H1 (cell line): ENCODE measurements around the gene LIPI. TPM values are rescaled to one million over a fixed set of nuclear protein-coding genes. Genes with fewer than 3 reads are reported as not detected.

Experiments used
- CTCF ChIA-PET: fragments of 300-600 bp; sonication (Branson Sonifier 250); formaldehyde crosslinking; loops from one replicate; lab custom pipeline; 2021; ENCODE audit not compliant: partially characterized antibody; lab: Charles Lee
- POLR2A ChIA-PET: fragments of 300-600 bp; sonication (Branson Sonifier 250); formaldehyde crosslinking; loops from one replicate; lab custom pipeline; 2021; ENCODE audit warnings: inconsistent platforms; ENCODE audit not compliant: partially characterized antibody; lab: Charles Lee
- DNase-seq, 2 experiments: peaks; one replicate each; pipeline versions ENCODE4 v3.0.0 to v3.0.0-alpha.2; 2010 to 2022; ENCODE audit warnings: low spot score in 2 of 2, low read depth in 1 of 2, mixed read lengths in 1 of 2
- FAIRE-seq: peaks from 2 replicates; lab custom pipeline; 2011; peaks lifted over from hg19 to GRCh38; lab: Jason Lieb, UNC
- H2AFZ ChIP-seq: 2 replicates; pipeline ENCODE4 v1.8.1; 2012; ENCODE audit warnings: low read length, inconsistent platforms
- H2AK5ac ChIP-seq: 2 replicates; pipeline ENCODE4 v1.6.1; 2013; ENCODE audit warnings: low read depth, low read length
- H2BK120ac ChIP-seq: replicated peaks from 2 replicates; pipeline ENCODE3; 2013; ENCODE audit warnings: low read depth, low read length, inconsistent platforms
- H2BK12ac ChIP-seq: 2 replicates; pipeline ENCODE4 v1.6.1; 2013; ENCODE audit warnings: low read depth, low read length
- H2BK15ac ChIP-seq: 2 replicates; pipeline ENCODE4 v1.6.1; 2013; ENCODE audit warnings: low read length
- H2BK20ac ChIP-seq: 2 replicates; pipeline ENCODE4 v1.6.1; 2013; ENCODE audit warnings: low read length
- H2BK5ac ChIP-seq: 2 replicates; pipeline ENCODE4 v1.6.1; 2013; ENCODE audit warnings: low read depth, low read length
- H3K14ac ChIP-seq: 2 replicates; pipeline ENCODE4 v1.6.1; 2013; ENCODE audit warnings: inconsistent platforms; ENCODE audit not compliant: insufficient read length
- H3K18ac ChIP-seq: 2 replicates; pipeline ENCODE4 v1.6.1; 2013; ENCODE audit warnings: low read length; ENCODE audit errors: extremely low read depth
- H3K23ac ChIP-seq: 2 replicates; pipeline ENCODE4 v1.6.1; 2013; ENCODE audit warnings: inconsistent platforms; ENCODE audit not compliant: insufficient read length
- H3K23me2 ChIP-seq: 2 replicates; pipeline ENCODE4 v1.6.1; 2013; ENCODE audit warnings: low read depth, low read length
- H3K27ac ChIP-seq: 2 replicates; pipeline ENCODE4 v1.6.1; 2011; ENCODE audit warnings: low read depth, low read length, inconsistent platforms
- H3K27me3 ChIP-seq, 4 experiments: replicated peaks in 1 of 4; 1 replicate in 1 of 4; 2 replicates in 3 of 4; pipeline versions ENCODE4 v1.6.1 to v1.8.1; 2011 to 2013; ENCODE audit warnings: low read length in 3 of 4, mild to moderate bottlenecking in 3 of 4, inconsistent platforms in 2 of 4, mixed read lengths in 2 of 4, moderate library complexity in 1 of 4; ENCODE audit not compliant: control insufficient read depth in 3 of 4, insufficient read depth in 3 of 4; ENCODE audit errors: extremely low read depth in 1 of 4
- H3K36me3 ChIP-seq, 4 experiments: 2 replicates each; pipeline versions ENCODE4 v1.6.1 to v1.8.1; 2011 to 2013; ENCODE audit warnings: mild to moderate bottlenecking in 4 of 4, low read length in 3 of 4, moderate library complexity in 2 of 4, control low read depth in 1 of 4, inconsistent platforms in 1 of 4; ENCODE audit not compliant: insufficient read depth in 4 of 4, control insufficient read depth in 2 of 4
- H3K4ac ChIP-seq: replicated peaks from 2 replicates; pipeline ENCODE3; 2013; ENCODE audit warnings: low read length, low read depth, mixed read lengths, inconsistent platforms; ENCODE audit not compliant: insufficient read length
- H3K4me1 ChIP-seq, 4 experiments: replicated peaks in 1 of 4; 1 replicate in 1 of 4; 2 replicates in 3 of 4; pipeline versions ENCODE4 v1.6.1 to v1.8.1; 2011 to 2013; ENCODE audit warnings: low read length in 3 of 4, inconsistent platforms in 2 of 4, mixed read lengths in 1 of 4; ENCODE audit not compliant: insufficient read depth in 4 of 4, control insufficient read depth in 3 of 4
- H3K4me2 ChIP-seq, 2 experiments: 2 replicates each; pipeline versions ENCODE4 v1.6.1 to v1.8.1; 2011 to 2013; ENCODE audit warnings: low read depth in 2 of 2, low read length in 2 of 2, control low read depth in 1 of 2, inconsistent platforms in 1 of 2, mild to moderate bottlenecking in 1 of 2; ENCODE audit not compliant: insufficient read depth in 1 of 2
- H3K4me3 ChIP-seq, 4 experiments: fragments of 200-600, 300-600 bp in 1 of 4; sonication (generic), shearing (Covaris generic), sonication (Bioruptor Twin) in 1 of 4; 2 replicates each; pipeline versions ENCODE4 v1.5.1 to v1.8.1; 2011 to 2016; ENCODE audit warnings: low read length in 4 of 4, low read depth in 3 of 4, control low read depth in 2 of 4, inconsistent platforms in 2 of 4, mild to moderate bottlenecking in 2 of 4, mixed read lengths in 1 of 4, moderate library complexity in 1 of 4; ENCODE audit not compliant: insufficient read depth in 2 of 4; ENCODE audit errors: extremely low read depth in 1 of 4
- H3K56ac ChIP-seq: replicated peaks from 2 replicates; pipeline ENCODE3; 2013; ENCODE audit warnings: low read depth, mild to moderate bottlenecking, mixed read lengths, low read length, inconsistent platforms; ENCODE audit not compliant: insufficient read length
- H3K79me1 ChIP-seq: 2 replicates; pipeline ENCODE4 v1.6.1; 2013; ENCODE audit warnings: low read depth, low read length, control low read depth
- H3K79me2 ChIP-seq, 2 experiments: 2 replicates each; pipeline versions ENCODE4 v1.6.1 to v1.8.1; 2012 to 2013; ENCODE audit warnings: low read length in 2 of 2, mild to moderate bottlenecking in 2 of 2, inconsistent platforms in 1 of 2; ENCODE audit not compliant: insufficient read depth in 2 of 2, control insufficient read depth in 1 of 2
- H3K9ac ChIP-seq, 4 experiments: replicated peaks in 1 of 4; 1 replicate in 1 of 4; 2 replicates in 3 of 4; pipeline versions ENCODE4 v1.6.1 to v1.8.1; 2011 to 2013; ENCODE audit warnings: low read depth in 3 of 4, low read length in 3 of 4, control low read depth in 2 of 4, mild to moderate bottlenecking in 2 of 4, moderate library complexity in 2 of 4, inconsistent platforms in 1 of 4; ENCODE audit errors: extremely low read depth in 1 of 4
- H3K9me3 ChIP-seq, 2 experiments: 2 replicates each; pipeline versions ENCODE4 v1.6.1 to v1.8.1; 2012 to 2013; ENCODE audit warnings: mild to moderate bottlenecking in 2 of 2, moderate library complexity in 2 of 2, control low read depth in 1 of 2, inconsistent platforms in 1 of 2, low read depth in 1 of 2, low read length in 1 of 2, mixed read lengths in 1 of 2; ENCODE audit not compliant: insufficient read depth in 2 of 2
- H4K20me1 ChIP-seq, 2 experiments: replicated peaks in 1 of 2; 2 replicates each; pipeline versions ENCODE3 to v1.8.1; 2011 to 2013; ENCODE audit warnings: inconsistent platforms in 2 of 2, low read length in 2 of 2, mild to moderate bottlenecking in 1 of 2; ENCODE audit not compliant: insufficient read depth in 2 of 2, control insufficient read depth in 1 of 2
- H4K5ac ChIP-seq: 2 replicates; pipeline ENCODE4 v1.6.1; 2013; ENCODE audit warnings: low read length, low read depth, mixed read lengths, inconsistent platforms; ENCODE audit not compliant: insufficient read length
- H4K8ac ChIP-seq: 2 replicates; pipeline ENCODE4 v1.8.0; 2013; ENCODE audit warnings: mild to moderate bottlenecking, moderate library complexity, low read length, inconsistent platforms; ENCODE audit not compliant: insufficient read depth; ENCODE audit errors: extremely low read depth
- H4K91ac ChIP-seq: replicated peaks from 2 replicates; pipeline ENCODE3; 2013; ENCODE audit warnings: low read length, mixed read lengths, inconsistent platforms; ENCODE audit not compliant: insufficient read length
- BACH1 ChIP-seq: IDR thresholded peaks from 2 replicates; pipeline ENCODE4 v1.6.1; 2012; ENCODE audit warnings: low read length, improper control_type of control experiment
- CBX5 ChIP-seq: fragments of 300-800, 300-1000 bp; sonication (generic); IDR thresholded peaks from 2 replicates; pipeline ENCODE4 v1.7.1; 2016; ENCODE audit warnings: antibody characterized with exemption, low read length, low read depth
- JUND ChIP-seq: IDR thresholded peaks from 2 replicates; pipeline ENCODE4 v1.6.1; 2011; ENCODE audit warnings: mild to moderate bottlenecking, improper control_type of control experiment, low read length
- RAD21 ChIP-seq, 2 experiments: IDR thresholded peaks in 1 of 2; conservative IDR thresholded peaks in 1 of 2; 2 replicates each; pipeline ENCODE4 v1.6.1; 2011; ENCODE audit warnings: low read depth in 2 of 2, low read length in 2 of 2, improper control_type of control experiment in 1 of 2, inconsistent platforms in 1 of 2, mild to moderate bottlenecking in 1 of 2, moderate library complexity in 1 of 2
- SP1 ChIP-seq: IDR thresholded peaks from 2 replicates; pipeline ENCODE4 v1.6.1; 2011; ENCODE audit warnings: low read depth, low read length
- SRF ChIP-seq: IDR thresholded peaks from 2 replicates; pipeline ENCODE4 v1.6.1; 2011; ENCODE audit warnings: mild to moderate bottlenecking, low read depth, low read length, moderate library complexity
- SUZ12 ChIP-seq: fragments of 200-600 bp; sonication (generic); IDR thresholded peaks from 2 replicates; pipeline ENCODE4 v1.6.1; 2012; ENCODE audit warnings: mild to moderate bottlenecking, inconsistent platforms, low read length, moderate library complexity, mixed read lengths
- WGBS, 2 experiments: shearing (Covaris generic) in 1 of 2; methylation state at CpG; one replicate each; pipeline versions ENCODE4 v1.1.6 to v1.1.7; 2013 to 2015; ENCODE audit warnings: low lambda C conversion rate in 2 of 2, mixed read lengths in 2 of 2, inconsistent platforms in 1 of 2, low coverage in 1 of 2, missing lambda C conversion rate in 1 of 2; ENCODE audit not compliant: insufficient replicate concordance in 2 of 2, insufficient coverage in 1 of 2, insufficient read length in 1 of 2; ENCODE audit errors: extremely low coverage in 1 of 2, missing lambda C conversion rate in 1 of 2; 5-methylcytosine and 5-hydroxymethylcytosine counted together
- polyA plus RNA-seq, 7 experiments: library from polyadenylated mRNA; depleted of rRNA in 3 of 7; stranded (reverse) in 5 of 7; unstranded in 2 of 7; fragments of >200 nt in 5 of 7; fragments of 200-250 nt in 2 of 7; gene quantifications; 1 replicate in 5 of 7; 2 replicates in 1 of 7; 4 replicates in 1 of 7; pipeline versions ENCODE4 v1.2.1 to v1.2.3, GENCODE V29; 2011 to 2013; ENCODE audit warnings: missing spikeins in 2 of 7, mixed read lengths in 2 of 7
- total RNA-seq: library from RNA; stranded (reverse); fragmentation: NEBNext Ultra II Directional; extraction: Animal tissue kit (Norgen Biotek cat#: 25700); gene quantifications from 2 replicates; pipeline ENCODE4 v1.2.1, GENCODE V29; 2021

Gene LIPI
- total and polyA plus RNA-seq, 2 of the 8 experiments (the other 6 are each of a cell fraction or from before 2014, with no cell fraction given): not detected

GRCh38 chr21:14099570-14099969 lies 111.2 kb downstream of the LIPI start:
- ChIA-PET CTCF (interaction anchor here (0.6 to 1.2 kb wide), 2 partner anchors 19 to 1190 kb away, joined by 3 read pairs; no protein-coding TSS in a partner anchor), POLR2A (interaction anchor here (0.6 to 1.7 kb wide), 2 partner anchors 20 to 73 kb away, joined by 3 to 4 read pairs; no protein-coding TSS in a partner anchor)
- H4K20me1 ChIP-seq: peaks cover 0 to 4% of the 10 kb centered on the region in 2 experiments
- no peak overlapping the region for H4K8ac ChIP-seq
- no peaks in the 10 kb centered on the region for H3K27me3 ChIP-seq
- H2BK5ac ChIP-seq: no peak overlapping the region
- peaks cover 0 to 7% (median 5%) of the 10 kb centered on the region in 4 experiments; a peak in 2 of 8 replicates for H3K36me3 ChIP-seq
- H2AK5ac ChIP-seq: no peak overlapping the region
- no peak overlapping the region for H3K56ac ChIP-seq
- DNase-seq: no peak
- H3K79me1 ChIP-seq: no peaks in the 10 kb centered on the region
- no peak overlapping the region for H3K14ac ChIP-seq
- H4K91ac ChIP-seq: no peak overlapping the region
- H3K23me2 ChIP-seq: peaks cover 6% of the 10 kb centered on the region; the same call in 1 of the 2 replicates
- no peak overlapping the region for H2BK15ac ChIP-seq
- TF ChIP-seq SP1 (no peak), RAD21 (IDR thresholded peaks at IDR 0.05 in 1 of 2, conservative IDR thresholded peaks at IDR 0.05 in 1 of 2; ENCODE audit: low read depth in 2 of 2, low read length in 2 of 2) (no peak), SUZ12 (no peak), BACH1 (no peak), CBX5 (no peak), JUND (no peak), SRF (no peak)
- no peak for FAIRE-seq
- H3K4me2 ChIP-seq: no peak overlapping the region
- no peaks in the 10 kb centered on the region for H3K79me2 ChIP-seq
- no peak overlapping the region for H3K23ac ChIP-seq
- H4K5ac ChIP-seq: no peak overlapping the region
- WGBS, 2 experiments: 90% methylated on average over 2 of the region's 2 CpGs; no CpG with 5 or more reads in 1 of the 2 experiments
- no peak overlapping the region for H2BK20ac ChIP-seq
- H2AFZ ChIP-seq: no peak overlapping the region
- H2BK120ac ChIP-seq: no peak overlapping the region
- H3K4me1 ChIP-seq: peaks cover 0 to 2% (median 0%) of the 10 kb centered on the region in 4 experiments; a peak in 1 of 7 replicates
- no peak overlapping the region for H3K27ac ChIP-seq
- no peaks in the 10 kb centered on the region for H3K9me3 ChIP-seq
- no peak overlapping the region for H3K18ac ChIP-seq
- no peak overlapping the region for H3K9ac ChIP-seq
- H2BK12ac ChIP-seq: no peak overlapping the region
- H3K4me3 ChIP-seq: no peak overlapping the region
- H3K4ac ChIP-seq: no peak overlapping the region
